Measurements from ENCODE around the gene VPS13C.

DNA sequence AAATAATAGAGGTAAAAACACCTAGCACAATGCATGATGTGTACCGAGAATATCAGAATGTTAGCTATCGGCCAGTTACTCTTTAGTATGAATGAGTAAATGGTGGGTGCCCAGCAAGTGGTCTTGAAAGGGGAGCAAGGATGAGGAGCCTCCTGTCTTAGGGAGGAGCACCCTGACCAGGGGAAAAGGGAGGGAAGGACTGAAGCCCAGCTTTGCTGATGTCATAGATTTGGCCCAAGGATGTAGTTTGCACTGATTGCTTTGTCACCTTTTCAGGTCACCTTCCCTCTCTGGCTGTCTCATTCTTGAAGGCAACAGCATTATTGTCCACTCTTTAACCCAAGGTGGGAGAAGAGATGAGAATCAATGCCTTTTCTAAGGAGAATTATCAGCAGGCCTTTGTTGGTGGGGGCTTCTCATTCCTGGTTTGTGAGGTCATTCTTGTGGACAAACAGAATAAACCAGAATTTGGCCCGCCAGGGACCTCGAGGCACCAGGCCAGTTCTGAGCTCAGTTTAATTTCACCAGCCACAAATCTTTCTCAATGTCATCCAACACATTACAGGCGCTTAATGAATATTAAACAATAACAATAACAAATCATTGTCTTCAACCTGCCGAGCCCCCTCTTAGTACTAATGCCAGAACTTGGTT lies 231.3 kb downstream of the VPS13C start:
- TF ChIP-seq, protein P1, sequence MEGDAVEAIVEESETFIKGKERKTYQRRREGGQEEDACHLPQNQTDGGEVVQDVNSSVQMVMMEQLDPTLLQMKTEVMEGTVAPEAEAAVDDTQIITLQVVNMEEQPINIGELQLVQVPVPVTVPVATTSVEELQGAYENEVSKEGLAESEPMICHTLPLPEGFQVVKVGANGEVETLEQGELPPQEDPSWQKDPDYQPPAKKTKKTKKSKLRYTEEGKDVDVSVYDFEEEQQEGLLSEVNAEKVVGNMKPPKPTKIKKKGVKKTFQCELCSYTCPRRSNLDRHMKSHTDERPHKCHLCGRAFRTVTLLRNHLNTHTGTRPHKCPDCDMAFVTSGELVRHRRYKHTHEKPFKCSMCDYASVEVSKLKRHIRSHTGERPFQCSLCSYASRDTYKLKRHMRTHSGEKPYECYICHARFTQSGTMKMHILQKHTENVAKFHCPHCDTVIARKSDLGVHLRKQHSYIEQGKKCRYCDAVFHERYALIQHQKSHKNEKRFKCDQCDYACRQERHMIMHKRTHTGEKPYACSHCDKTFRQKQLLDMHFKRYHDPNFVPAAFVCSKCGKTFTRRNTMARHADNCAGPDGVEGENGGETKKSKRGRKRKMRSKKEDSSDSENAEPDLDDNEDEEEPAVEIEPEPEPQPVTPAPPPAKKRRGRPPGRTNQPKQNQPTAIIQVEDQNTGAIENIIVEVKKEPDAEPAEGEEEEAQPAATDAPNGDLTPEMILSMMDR (IDR thresholded peaks at IDR 0.05) = no peak
- no peak for TF ChIP-seq EZH2 (IDR thresholded peaks at IDR 0.05; ENCODE audit: borderline replicate concordance, insufficient read depth, low read depth, low read length, poor library complexity, severe bottlenecking)
